GM19238 (cell line): ENCODE data around the gene ZC3H14.
A peak's percentile ranks its signal among the peaks of the same experiment; 100 is the strongest.

Experiments
- DNase-seq: peaks from one replicate; pipeline ENCODE4 v3.0.0; 2011; ENCODE audit warnings: low spot score; ENCODE audit not compliant: insufficient read length

ZC3H14 gene

GRCh38 chr14:88551980-88552431 lies 10.8 kb upstream of the ZC3H14 start:
- DNase-seq, result no peak

GRCh38 chr14:88552876-88553275 lies 10.0 kb upstream of the ZC3H14 start:
- no peak for DNase-seq

GRCh38 chr14:88553886-88554456 lies 8.9 kb upstream of the ZC3H14 start:
- no peak for DNase-seq

GRCh38 chr14:88554457-88555286 lies 8.2 kb upstream of the ZC3H14 start, which contains the start of gene PTPN21:
PTPN21 (minus strand) TSS chr14:88555007; CDS start chr14:88550417, 4,590 bp downstream.
- peak; percentile 34 for DNase-seq

- DNase-seq, result no peak
Observed at GRCh38 chr14:88556581-88556980, 6.3 kb upstream of the ZC3H14 start.

GRCh38 chr14:88559852-88560251 lies 3.0 kb upstream of the ZC3H14 start:
- no peak for DNase-seq

GRCh38 chr14:88562532-88562830 lies 356 bp upstream of the ZC3H14 start:
- DNase-seq, result no peak

- no peak for DNase-seq
Observed at GRCh38 chr14:88563845-88564244, 1.0 kb downstream of the ZC3H14 start.

GRCh38 chr14:88565427-88565826 lies 2.6 kb downstream of the ZC3H14 start:
- no peak for DNase-seq

GRCh38 chr14:88568196-88568595 lies 5.4 kb downstream of the ZC3H14 start:
- DNase-seq, result no peak

- no peak for DNase-seq
Observed at GRCh38 chr14:88572117-88572516, 9.3 kb downstream of the ZC3H14 start.

GRCh38 chr14:88576222-88576621 lies 13.4 kb downstream of the ZC3H14 start:
- no peak for DNase-seq

GRCh38 chr14:88584451-88584850 lies 21.6 kb downstream of the ZC3H14 start:
- DNase-seq, result no peak

GRCh38 chr14:88588081-88588480 lies 25.2 kb downstream of the ZC3H14 start:
- no peak for DNase-seq

- no peak for DNase-seq
Observed at GRCh38 chr14:88590173-88590572, 27.3 kb downstream of the ZC3H14 start.

GRCh38 chr14:88592031-88592430 lies 29.2 kb downstream of the ZC3H14 start:
- DNase-seq, result no peak

- DNase-seq, result no peak
Observed at GRCh38 chr14:88597038-88597437, 34.2 kb downstream of the ZC3H14 start.

- DNase-seq, result no peak
Observed at GRCh38 chr14:88597601-88598000, 34.8 kb downstream of the ZC3H14 start.

GRCh38 chr14:88598097-88598675 lies 35.3 kb downstream of the ZC3H14 start:
- DNase-seq, result no peak

GRCh38 chr14:88599326-88599725 lies 36.5 kb downstream of the ZC3H14 start:
- DNase-seq, result no peak

GRCh38 chr14:88599761-88600439 lies 37.1 kb downstream of the ZC3H14 start:
- peak; percentile 28 for DNase-seq

- DNase-seq, result no peak
Observed at GRCh38 chr14:88604212-88604611, 41.4 kb downstream of the ZC3H14 start.
